Endothelial cell (in vitro differentiated cells): ENCODE measurements around the gene TRIM59. TPM values are rescaled to one million over a fixed set of nuclear protein-coding genes. Genes with fewer than 3 reads are reported as not detected.

Experiments used
- DNase-seq: peaks from one replicate; pipeline ENCODE4 v3.0.0; 2021; ENCODE audit warnings: low spot score
- H3K27ac Mint-ChIP-seq: one replicate; pipeline ENCODE4 v1.8.0; 2021; ENCODE audit warnings: mixed read lengths, inconsistent platforms; ENCODE audit not compliant: unreplicated experiment
- H3K27me3 Mint-ChIP-seq: one replicate; pipeline ENCODE4 v1.8.0; 2021; ENCODE audit warnings: mild to moderate bottlenecking, moderate library complexity, mixed read lengths, inconsistent platforms; ENCODE audit not compliant: unreplicated experiment
- H3K36me3 Mint-ChIP-seq: one replicate; pipeline ENCODE4 v1.8.0; 2021; ENCODE audit warnings: mild to moderate bottlenecking, low read depth, mixed read lengths, inconsistent platforms; ENCODE audit not compliant: unreplicated experiment
- H3K4me1 Mint-ChIP-seq: one replicate; pipeline ENCODE4 v1.8.0; 2021; ENCODE audit warnings: mild to moderate bottlenecking, mixed read lengths, inconsistent platforms; ENCODE audit not compliant: unreplicated experiment
- H3K4me3 Mint-ChIP-seq: one replicate; pipeline ENCODE4 v1.8.0; 2021; ENCODE audit warnings: mild to moderate bottlenecking, mixed read lengths, inconsistent platforms; ENCODE audit not compliant: unreplicated experiment
- H3K9me3 Mint-ChIP-seq: one replicate; pipeline ENCODE4 v1.8.0; 2021; ENCODE audit warnings: mixed read lengths, inconsistent platforms; ENCODE audit not compliant: unreplicated experiment
- total RNA-seq: library from RNA; stranded (reverse); fragmentation: NEBNext Ultra II Directional; extraction: Animal tissue kit (Norgen Biotek cat#: 25700); gene quantifications from one replicate; pipeline ENCODE4 v1.2.1, GENCODE V29; 2021; ENCODE audit not compliant: unreplicated experiment
- TF ChIP-seq, protein P1 (sequence below): fragments of 200-600 bp; sonication (generic); IDR thresholded peaks from one replicate; pipeline ENCODE4 v1.5.0; 2021; ENCODE audit warnings: antibody characterized with exemption; ENCODE audit not compliant: unreplicated experiment

TRIM59 gene
- total RNA-seq, 1 donor from 2014 or later = 12.8 TPM

DNA sequence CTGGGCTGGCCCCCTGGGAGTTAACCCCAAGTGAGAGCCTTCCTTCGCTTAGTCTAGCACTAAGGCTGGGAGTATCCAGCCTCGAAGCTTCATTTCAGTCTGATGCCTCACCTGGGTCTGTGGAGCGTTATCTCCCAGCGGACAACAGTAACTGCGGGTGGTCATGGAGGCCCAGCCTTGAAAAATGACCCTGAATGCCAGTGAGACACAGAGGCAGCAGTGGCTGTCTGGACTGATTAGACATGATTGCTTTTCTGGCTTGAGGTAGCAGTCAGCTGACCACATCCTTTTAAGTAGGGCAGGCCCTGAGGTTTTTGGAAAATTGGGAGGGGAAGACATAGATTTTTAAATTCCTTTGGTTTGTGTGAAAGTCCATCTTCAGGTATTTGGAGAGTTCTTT is 28.2 kb upstream of the TRIM59 start:
- Mint-ChIP-seq H3K4me3 (no peak overlapping the region), H3K27ac (no peak overlapping the region)

GRCh38 chr3:160475884-160476283 is 26.3 kb upstream of the TRIM59 start:
- no peak overlapping the region for H3K27ac Mint-ChIP-seq
- TF ChIP-seq, protein P1, sequence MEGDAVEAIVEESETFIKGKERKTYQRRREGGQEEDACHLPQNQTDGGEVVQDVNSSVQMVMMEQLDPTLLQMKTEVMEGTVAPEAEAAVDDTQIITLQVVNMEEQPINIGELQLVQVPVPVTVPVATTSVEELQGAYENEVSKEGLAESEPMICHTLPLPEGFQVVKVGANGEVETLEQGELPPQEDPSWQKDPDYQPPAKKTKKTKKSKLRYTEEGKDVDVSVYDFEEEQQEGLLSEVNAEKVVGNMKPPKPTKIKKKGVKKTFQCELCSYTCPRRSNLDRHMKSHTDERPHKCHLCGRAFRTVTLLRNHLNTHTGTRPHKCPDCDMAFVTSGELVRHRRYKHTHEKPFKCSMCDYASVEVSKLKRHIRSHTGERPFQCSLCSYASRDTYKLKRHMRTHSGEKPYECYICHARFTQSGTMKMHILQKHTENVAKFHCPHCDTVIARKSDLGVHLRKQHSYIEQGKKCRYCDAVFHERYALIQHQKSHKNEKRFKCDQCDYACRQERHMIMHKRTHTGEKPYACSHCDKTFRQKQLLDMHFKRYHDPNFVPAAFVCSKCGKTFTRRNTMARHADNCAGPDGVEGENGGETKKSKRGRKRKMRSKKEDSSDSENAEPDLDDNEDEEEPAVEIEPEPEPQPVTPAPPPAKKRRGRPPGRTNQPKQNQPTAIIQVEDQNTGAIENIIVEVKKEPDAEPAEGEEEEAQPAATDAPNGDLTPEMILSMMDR = no peak
- no peaks in the 10 kb centered on the region for H3K4me1 Mint-ChIP-seq
- no peak for DNase-seq
- H3K36me3 Mint-ChIP-seq = peaks cover 3% of the 10 kb centered on the region
- H3K4me3 Mint-ChIP-seq = no peak overlapping the region
- H3K27me3 Mint-ChIP-seq = no peaks in the 10 kb centered on the region
- peaks cover 4% of the 10 kb centered on the region for H3K9me3 Mint-ChIP-seq

More for the DNA sequence above, 28.2 kb upstream of the TRIM59 start:
- DNase-seq = no peak
- no peaks in the 10 kb centered on the region for H3K36me3 Mint-ChIP-seq
- H3K27me3 Mint-ChIP-seq = no peaks in the 10 kb centered on the region
- no peaks in the 10 kb centered on the region for H3K9me3 Mint-ChIP-seq
- TF ChIP-seq, protein P1 = no peak
- peaks cover 7% of the 10 kb centered on the region for H3K4me1 Mint-ChIP-seq

GRCh38 chr3:160475153-160475552 is 25.6 kb upstream of the TRIM59 start:
- no peak overlapping the region for H3K27ac Mint-ChIP-seq
- no peaks in the 10 kb centered on the region for H3K4me1 Mint-ChIP-seq
- H3K4me3 Mint-ChIP-seq = no peak overlapping the region
- H3K27me3 Mint-ChIP-seq = no peaks in the 10 kb centered on the region
- no peak for DNase-seq
- H3K9me3 Mint-ChIP-seq = peaks cover 4% of the 10 kb centered on the region
- TF ChIP-seq, protein P1 = no peak
- peaks cover 3% of the 10 kb centered on the region for H3K36me3 Mint-ChIP-seq

DNA sequence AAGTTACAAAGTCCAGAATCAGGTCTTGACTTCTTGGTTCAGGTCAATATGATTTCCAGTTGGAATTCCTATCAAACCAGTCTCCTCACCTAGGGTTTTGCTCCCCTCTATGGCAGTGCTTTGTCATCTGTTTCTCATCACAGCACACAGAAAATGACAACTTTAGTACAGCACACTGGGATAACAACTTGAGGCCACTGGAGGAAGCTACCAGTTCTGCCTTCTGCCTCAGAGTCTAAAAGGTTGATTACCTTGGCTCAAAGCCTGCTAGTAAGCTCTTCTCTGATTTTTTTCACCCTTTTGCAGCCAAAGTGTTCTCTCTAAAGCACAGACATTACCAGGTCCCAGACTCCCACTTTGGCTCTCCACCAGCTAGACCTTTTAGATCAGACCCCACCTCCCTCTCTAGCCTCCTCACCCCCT is 24.8 kb upstream of the TRIM59 start:
- Mint-ChIP-seq H3K36me3 (peaks cover 9% of the 10 kb centered on the region), H3K27me3 (no peaks in the 10 kb centered on the region), H3K27ac (no peak overlapping the region), H3K9me3 (peaks cover 10% of the 10 kb centered on the region), H3K4me1 (no peaks in the 10 kb centered on the region), H3K4me3 (no peak overlapping the region)
- TF ChIP-seq, protein P1 = no peak
- DNase-seq = no peak

- peaks cover 10% of the 10 kb centered on the region for H3K36me3 Mint-ChIP-seq
- peaks cover 11% of the 10 kb centered on the region for H3K9me3 Mint-ChIP-seq
- no peak overlapping the region for H3K4me3 Mint-ChIP-seq
- no peaks in the 10 kb centered on the region for H3K27me3 Mint-ChIP-seq
- no peak for DNase-seq
- no peaks in the 10 kb centered on the region for H3K4me1 Mint-ChIP-seq
- TF ChIP-seq, protein P1 = no peak
- no peak overlapping the region for H3K27ac Mint-ChIP-seq
These were observed 24.4 kb upstream of the TRIM59 start for GRCh38 chr3:160473978-160474377.
